Endodermal cell (in vitro differentiated cells): ENCODE measurements around the gene C1orf94. TPM values are rescaled to one million over a fixed set of nuclear protein-coding genes. Genes with fewer than 3 reads are reported as not detected.

ENCODE experiments used
- DNase-seq: peaks from one replicate; pipeline ENCODE4 v3.0.0-alpha.2; 2017
- H3K27ac ChIP-seq: 2 replicates; pipeline ENCODE4 v1.5.1; 2013; ENCODE audit warnings: mild to moderate bottlenecking, low read depth, low read length, moderate library complexity
- H3K27me3 ChIP-seq: 2 replicates; pipeline ENCODE4 v1.6.1; 2013; ENCODE audit warnings: mild to moderate bottlenecking, low read length, moderate library complexity; ENCODE audit not compliant: insufficient read depth, control insufficient read depth, poor library complexity, severe bottlenecking
- H3K36me3 ChIP-seq: 2 replicates; pipeline ENCODE4 v1.7.0; 2013; ENCODE audit warnings: mild to moderate bottlenecking, low read length, moderate library complexity; ENCODE audit not compliant: control insufficient read depth, insufficient read depth
- H3K4me1 ChIP-seq: one replicate; pipeline ENCODE4 v1.7.0; 2013; ENCODE audit warnings: low read length; ENCODE audit not compliant: control insufficient read depth, insufficient read depth
- H3K4me3 ChIP-seq: 2 replicates; pipeline ENCODE4 v1.5.1; 2013; ENCODE audit warnings: mild to moderate bottlenecking, low read length, moderate library complexity
- H3K9ac ChIP-seq: 2 replicates; pipeline ENCODE4 v1.6.1; 2013; ENCODE audit warnings: mild to moderate bottlenecking, low read length, moderate library complexity; ENCODE audit not compliant: poor library complexity, severe bottlenecking; ENCODE audit errors: extremely low read depth
- H3K9me3 ChIP-seq: 2 replicates; pipeline ENCODE4 v1.6.1; 2013; ENCODE audit warnings: mild to moderate bottlenecking, low read length, moderate library complexity; ENCODE audit not compliant: control insufficient read depth
- H3K27ac Mint-ChIP-seq: 2 replicates; pipeline ENCODE4 v1.8.0; 2020; ENCODE audit warnings: mixed read lengths
- H3K27me3 Mint-ChIP-seq: 2 replicates; pipeline ENCODE4 v1.8.0; 2021; ENCODE audit warnings: mild to moderate bottlenecking, mixed read lengths; ENCODE audit not compliant: insufficient read depth
- H3K36me3 Mint-ChIP-seq: 2 replicates; pipeline ENCODE4 v1.8.0; 2020; ENCODE audit warnings: low read depth, mixed read lengths
- H3K4me1 Mint-ChIP-seq: 2 replicates; pipeline ENCODE4 v1.8.0; 2020; ENCODE audit warnings: mixed read lengths
- H3K4me3 Mint-ChIP-seq: 2 replicates; pipeline ENCODE4 v1.8.0; 2020; ENCODE audit warnings: mild to moderate bottlenecking, moderate library complexity, mixed read lengths
- H3K9me3 Mint-ChIP-seq: 2 replicates; pipeline ENCODE4 v1.8.0; 2020; ENCODE audit warnings: mild to moderate bottlenecking, mixed read lengths
- WGBS, 2 experiments: methylation state at CpG; one replicate each; pipeline versions ENCODE4 v1.1.5 to v1.1.7; 2013; ENCODE audit warnings: missing lambda C conversion rate in 2 of 2, mixed read lengths in 1 of 2; ENCODE audit not compliant: insufficient coverage in 1 of 2, insufficient read length in 1 of 2; 5-methylcytosine and 5-hydroxymethylcytosine counted together
- total RNA-seq, 2 donors: library from RNA; stranded (reverse); fragmentation: NEBNext Ultra II Directional in 1 of 2; extraction: Animal tissue kit (Norgen Biotek cat#: 25700) in 1 of 2; gene quantifications; 2 replicates in 1 of 2; 3 replicates in 1 of 2; pipeline ENCODE4 v1.2.1, GENCODE V29; 2021
- TF ChIP-seq, protein P1 (sequence below): fragments of 200-600 bp; sonication (generic); conservative IDR thresholded peaks from 2 replicates; pipeline ENCODE4 v1.5.0; 2021; ENCODE audit warnings: antibody characterized with exemption, mild to moderate bottlenecking

C1orf94 gene
- total RNA-seq, 2 donors from 2014 or later = 0.15 to 0.29 TPM

DNA sequence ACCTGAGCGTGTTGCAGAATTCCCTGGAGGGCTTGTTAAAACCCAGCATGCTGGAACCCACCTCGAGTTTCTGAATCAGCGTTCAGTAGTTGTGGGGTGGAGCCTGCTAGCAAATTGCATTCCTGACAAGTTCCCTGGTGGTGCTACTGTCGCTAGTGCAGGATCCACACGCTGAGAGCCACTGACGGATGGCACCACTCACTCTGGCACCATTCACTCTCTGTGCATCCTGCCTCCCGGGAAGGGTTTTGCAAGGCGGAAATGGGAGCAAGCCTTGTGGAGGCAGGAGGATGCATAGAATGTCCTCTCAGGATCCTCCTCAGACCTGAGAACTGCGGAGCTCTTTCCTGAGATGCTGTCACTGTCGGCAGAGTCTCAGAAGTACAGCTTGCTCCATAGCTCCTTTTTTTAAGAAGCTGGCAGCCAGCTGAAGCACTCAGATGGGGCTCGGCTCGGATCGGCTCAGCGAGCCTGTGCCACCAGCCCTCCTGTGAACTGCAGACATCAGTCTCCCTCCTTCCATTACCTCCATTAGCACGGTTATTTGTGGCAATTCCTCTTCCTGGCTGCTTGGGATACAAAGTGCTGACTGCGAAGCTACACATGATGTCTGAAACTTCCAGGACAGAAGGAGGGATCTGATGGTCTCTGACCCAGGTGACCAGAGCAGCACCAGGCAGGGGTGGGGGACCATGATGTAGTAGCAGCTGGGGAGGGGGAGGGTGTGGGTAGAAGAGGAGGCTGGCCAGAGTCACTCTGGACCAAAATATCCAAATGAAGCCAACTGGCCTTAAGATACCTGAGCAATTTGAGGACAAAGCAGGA lies 89.6 kb downstream of the C1orf94 start:
- H3K27me3 Mint-ChIP-seq = peaks cover 46% of the 10 kb centered on the region
- WGBS, 2 experiments = 24 to 40% methylated on average over 9 to 16 of the region's 16 CpGs
- H3K9me3 ChIP-seq = no peaks in the 10 kb centered on the region

DNA sequence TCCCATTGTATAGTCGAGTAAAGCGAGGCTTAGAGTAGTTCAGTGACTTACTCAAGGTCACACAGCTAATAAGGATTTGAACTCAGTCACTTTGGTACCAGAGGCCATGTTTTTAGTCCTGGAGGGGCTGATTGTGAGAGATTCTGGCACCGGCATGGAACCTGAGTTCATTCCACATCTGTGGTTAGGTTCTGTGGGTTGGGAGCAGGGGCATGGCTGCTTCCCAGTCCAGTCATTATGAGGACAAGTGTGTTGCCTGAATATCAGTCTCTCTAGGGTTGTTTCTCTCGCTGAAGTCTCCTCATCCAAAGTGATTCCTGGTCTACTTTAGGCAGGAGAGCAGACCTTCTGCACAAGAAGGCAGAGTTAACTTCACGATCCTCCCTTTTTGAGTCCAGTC lies 90.6 kb downstream of the C1orf94 start:
- TF ChIP-seq, protein P1, sequence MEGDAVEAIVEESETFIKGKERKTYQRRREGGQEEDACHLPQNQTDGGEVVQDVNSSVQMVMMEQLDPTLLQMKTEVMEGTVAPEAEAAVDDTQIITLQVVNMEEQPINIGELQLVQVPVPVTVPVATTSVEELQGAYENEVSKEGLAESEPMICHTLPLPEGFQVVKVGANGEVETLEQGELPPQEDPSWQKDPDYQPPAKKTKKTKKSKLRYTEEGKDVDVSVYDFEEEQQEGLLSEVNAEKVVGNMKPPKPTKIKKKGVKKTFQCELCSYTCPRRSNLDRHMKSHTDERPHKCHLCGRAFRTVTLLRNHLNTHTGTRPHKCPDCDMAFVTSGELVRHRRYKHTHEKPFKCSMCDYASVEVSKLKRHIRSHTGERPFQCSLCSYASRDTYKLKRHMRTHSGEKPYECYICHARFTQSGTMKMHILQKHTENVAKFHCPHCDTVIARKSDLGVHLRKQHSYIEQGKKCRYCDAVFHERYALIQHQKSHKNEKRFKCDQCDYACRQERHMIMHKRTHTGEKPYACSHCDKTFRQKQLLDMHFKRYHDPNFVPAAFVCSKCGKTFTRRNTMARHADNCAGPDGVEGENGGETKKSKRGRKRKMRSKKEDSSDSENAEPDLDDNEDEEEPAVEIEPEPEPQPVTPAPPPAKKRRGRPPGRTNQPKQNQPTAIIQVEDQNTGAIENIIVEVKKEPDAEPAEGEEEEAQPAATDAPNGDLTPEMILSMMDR = no peak
- no peaks in the 10 kb centered on the region for H3K9me3 Mint-ChIP-seq
- Histone ChIP-seq H3K4me1 (no peaks in the 10 kb centered on the region), H3K9me3 (no peaks in the 10 kb centered on the region), H3K27me3 (peaks cover 12% of the 10 kb centered on the region), H3K27ac (no peak overlapping the region), H3K4me3 (no peak overlapping the region), H3K36me3 (no peaks in the 10 kb centered on the region), H3K9ac (no peak overlapping the region)
- H3K4me1 Mint-ChIP-seq = no peaks in the 10 kb centered on the region
- no peaks in the 10 kb centered on the region for H3K36me3 Mint-ChIP-seq
- no peak overlapping the region for H3K27ac Mint-ChIP-seq
- WGBS, 2 experiments = 78 to 85% methylated on average over 3 to 5 of the region's 5 CpGs
- peaks cover 43% of the 10 kb centered on the region for H3K27me3 Mint-ChIP-seq
- DNase-seq = peak; percentile 13
- no peak overlapping the region for H3K4me3 Mint-ChIP-seq

More for the DNA sequence above, 89.6 kb downstream of the C1orf94 start:
- Mint-ChIP-seq H3K4me3 (no peak overlapping the region), H3K36me3 (no peaks in the 10 kb centered on the region), H3K27ac (no peak overlapping the region), H3K4me1 (no peaks in the 10 kb centered on the region), H3K9me3 (no peaks in the 10 kb centered on the region)
- Histone ChIP-seq H3K27me3 (peaks cover 12% of the 10 kb centered on the region), H3K4me3 (no peak overlapping the region), H3K36me3 (no peaks in the 10 kb centered on the region), H3K4me1 (no peaks in the 10 kb centered on the region), H3K27ac (no peak overlapping the region), H3K9ac (no peak overlapping the region)
- DNase-seq = peak; percentile 67
- TF ChIP-seq, protein P1 = no peak

DNA sequence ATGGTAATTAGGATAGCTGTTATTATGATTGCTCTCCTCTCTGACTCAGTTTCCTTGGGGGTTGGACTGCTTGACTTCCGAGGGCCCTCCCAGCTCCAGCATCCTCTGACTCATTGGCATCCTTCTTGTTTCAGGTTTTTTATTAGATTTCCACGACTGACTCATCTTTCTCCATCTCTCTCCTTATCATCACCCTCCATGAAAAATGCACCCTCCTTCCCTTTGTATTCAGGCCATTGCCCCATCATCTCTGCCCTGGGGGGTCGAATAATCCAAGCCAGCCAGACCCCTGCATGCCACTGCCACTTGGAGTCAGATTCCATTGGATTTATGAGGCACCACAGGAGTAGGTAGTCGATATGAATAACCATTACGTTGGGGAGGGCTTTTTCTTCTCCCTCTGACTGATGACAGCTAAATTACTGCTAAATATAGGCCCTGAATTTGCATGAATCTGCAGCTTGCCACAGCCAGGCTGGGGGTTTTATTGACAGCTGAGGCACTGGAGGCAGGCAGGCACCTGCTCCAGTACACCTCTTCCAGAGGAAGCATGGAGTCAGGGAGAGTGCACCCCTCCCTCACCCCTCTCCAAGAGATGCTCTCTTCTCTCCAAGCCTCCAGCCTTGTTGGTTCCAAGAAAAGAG lies 91.7 kb downstream of the C1orf94 start:
- Mint-ChIP-seq H3K36me3 (no peaks in the 10 kb centered on the region), H3K9me3 (no peaks in the 10 kb centered on the region), H3K27ac (no peak overlapping the region), H3K4me3 (no peak overlapping the region), H3K4me1 (no peaks in the 10 kb centered on the region), H3K27me3 (peaks cover 38% of the 10 kb centered on the region)
- Histone ChIP-seq H3K4me1 (no peaks in the 10 kb centered on the region), H3K4me3 (no peak overlapping the region), H3K9ac (no peak overlapping the region), H3K27ac (no peak overlapping the region), H3K9me3 (no peaks in the 10 kb centered on the region), H3K36me3 (no peaks in the 10 kb centered on the region), H3K27me3 (peaks cover 12% of the 10 kb centered on the region)
- DNase-seq = peak; percentile 17
- TF ChIP-seq, protein P1 = no peak
- 47 to 68% methylated on average over 4 to 5 of the region's 5 CpGs for WGBS, 2 experiments

Other genes starting within 250 kb of the C1orf94 start
- gene CSMD2, start 11.7 kb upstream of the C1orf94 start, total RNA-seq = 1 to 10 TPM in 1 of 2 donors, under 1 TPM in 1; 0.62 to 2.8 TPM